ENCODE data around the gene DNAJA3.

DNA sequence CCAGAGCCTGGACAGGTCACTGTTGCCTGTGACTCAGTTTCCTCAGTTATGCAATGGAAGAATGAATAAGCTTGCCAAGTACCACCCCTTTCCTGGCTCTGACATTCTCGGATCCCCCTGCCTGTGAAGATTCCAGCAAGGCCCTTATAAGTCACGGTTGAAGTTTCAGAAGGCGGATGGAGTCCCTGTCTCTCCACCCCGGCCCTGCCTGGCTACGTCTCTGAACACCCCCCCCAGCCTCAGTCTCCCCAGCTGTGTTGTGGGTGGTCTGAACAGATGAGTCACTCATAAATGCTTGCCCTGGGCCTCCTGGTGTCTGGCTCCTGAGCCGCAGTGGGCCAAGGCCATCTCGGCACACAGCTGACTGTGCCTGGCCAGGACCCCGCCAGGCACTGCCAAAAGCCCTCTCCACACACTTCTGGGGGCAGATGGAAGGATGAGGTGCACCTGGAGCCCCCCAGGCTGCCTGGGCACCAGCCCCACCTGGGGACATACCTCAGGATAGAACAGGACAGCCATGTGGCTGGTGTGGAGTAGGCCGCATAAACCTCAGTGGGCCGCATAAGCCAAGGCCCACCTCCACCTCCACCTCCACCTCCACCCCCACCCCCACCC lies 38.6 kb upstream of the DNAJA3 start:
- TF ChIP-seq, protein P1, sequence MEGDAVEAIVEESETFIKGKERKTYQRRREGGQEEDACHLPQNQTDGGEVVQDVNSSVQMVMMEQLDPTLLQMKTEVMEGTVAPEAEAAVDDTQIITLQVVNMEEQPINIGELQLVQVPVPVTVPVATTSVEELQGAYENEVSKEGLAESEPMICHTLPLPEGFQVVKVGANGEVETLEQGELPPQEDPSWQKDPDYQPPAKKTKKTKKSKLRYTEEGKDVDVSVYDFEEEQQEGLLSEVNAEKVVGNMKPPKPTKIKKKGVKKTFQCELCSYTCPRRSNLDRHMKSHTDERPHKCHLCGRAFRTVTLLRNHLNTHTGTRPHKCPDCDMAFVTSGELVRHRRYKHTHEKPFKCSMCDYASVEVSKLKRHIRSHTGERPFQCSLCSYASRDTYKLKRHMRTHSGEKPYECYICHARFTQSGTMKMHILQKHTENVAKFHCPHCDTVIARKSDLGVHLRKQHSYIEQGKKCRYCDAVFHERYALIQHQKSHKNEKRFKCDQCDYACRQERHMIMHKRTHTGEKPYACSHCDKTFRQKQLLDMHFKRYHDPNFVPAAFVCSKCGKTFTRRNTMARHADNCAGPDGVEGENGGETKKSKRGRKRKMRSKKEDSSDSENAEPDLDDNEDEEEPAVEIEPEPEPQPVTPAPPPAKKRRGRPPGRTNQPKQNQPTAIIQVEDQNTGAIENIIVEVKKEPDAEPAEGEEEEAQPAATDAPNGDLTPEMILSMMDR (conservative IDR thresholded peaks at IDR 0.05; ENCODE audit: low read depth, low read length), result no peak
- no peak for TF ChIP-seq EZH2 (IDR thresholded peaks at IDR 0.05; ENCODE audit: borderline replicate concordance, low read depth, low read length, poor library complexity, severe bottlenecking)
